ENCODE data around the gene ATP6V1G1. TPM values are rescaled to one million over a fixed set of nuclear protein-coding genes. Genes with fewer than 3 reads are reported as not detected.

The ATP6V1G1 gene
- total and polyA plus RNA-seq, 4 donors = 102 to 213 (median 168) TPM

DNA sequence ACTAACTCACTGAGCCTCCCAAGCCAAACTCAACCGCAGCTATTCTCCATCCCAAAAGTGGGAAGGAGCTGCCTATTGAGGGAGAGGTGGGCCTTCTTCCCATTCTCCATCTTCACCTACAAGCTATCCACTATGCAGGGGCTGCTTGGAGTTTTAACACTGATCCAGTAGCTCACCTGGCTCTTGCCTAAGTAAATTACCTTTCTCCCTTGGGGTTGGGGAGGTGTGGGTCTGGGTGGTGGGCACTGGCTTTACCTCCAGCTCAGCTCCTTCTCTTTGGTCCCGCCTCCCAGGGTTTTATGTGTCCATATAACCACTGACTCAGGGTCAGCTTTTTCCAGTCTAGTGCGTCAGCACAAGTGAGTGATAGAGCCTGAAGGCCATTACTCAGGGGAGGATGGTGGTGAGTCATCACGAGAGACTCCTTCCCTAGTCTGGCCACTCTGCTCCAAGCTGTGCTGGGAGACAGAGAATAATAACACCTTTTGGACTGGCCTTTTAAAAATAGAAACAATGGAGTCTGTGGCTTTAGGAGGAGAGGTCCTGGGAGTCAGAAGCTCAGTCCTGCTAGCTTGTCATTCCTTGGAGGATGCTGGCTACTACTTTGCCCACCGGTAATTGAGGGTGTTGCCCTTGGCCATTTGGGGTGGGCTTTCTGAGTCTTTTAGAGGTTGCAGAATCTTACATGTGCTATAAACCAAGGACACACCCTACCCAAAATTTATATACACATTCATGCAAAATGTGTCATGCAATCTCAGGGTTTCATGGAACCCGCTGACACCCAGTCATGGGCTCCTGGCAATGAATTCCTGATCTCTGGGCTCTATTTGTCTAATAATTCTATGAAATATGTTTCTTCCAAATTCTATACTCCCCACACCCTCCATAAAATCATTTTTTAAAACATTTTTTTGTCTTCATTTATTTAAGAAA is 35.6 kb upstream of the ATP6V1G1 start:
- H3K9me3 ChIP-seq (ENCODE audit: control insufficient read depth in 4 of 4, insufficient read depth in 3 of 4, low read length in 3 of 4) = peaks cover 0 to 3% (median 0%) of the 10 kb centered on the region in 4 donors
- 75 to 86% methylated on average over 6 of the region's 6 CpGs for WGBS, 2 donors
- H3K4me1 ChIP-seq (ENCODE audit: control insufficient read depth in 5 of 5, insufficient read depth in 5 of 5, low read length in 5 of 5) = no peaks in the 10 kb centered on the region
- ATAC-seq (ENCODE audit: insufficient read depth, low FRiP score) (peak; percentile 73), DNase-seq (no peak)
- TF ChIP-seq, protein P1, sequence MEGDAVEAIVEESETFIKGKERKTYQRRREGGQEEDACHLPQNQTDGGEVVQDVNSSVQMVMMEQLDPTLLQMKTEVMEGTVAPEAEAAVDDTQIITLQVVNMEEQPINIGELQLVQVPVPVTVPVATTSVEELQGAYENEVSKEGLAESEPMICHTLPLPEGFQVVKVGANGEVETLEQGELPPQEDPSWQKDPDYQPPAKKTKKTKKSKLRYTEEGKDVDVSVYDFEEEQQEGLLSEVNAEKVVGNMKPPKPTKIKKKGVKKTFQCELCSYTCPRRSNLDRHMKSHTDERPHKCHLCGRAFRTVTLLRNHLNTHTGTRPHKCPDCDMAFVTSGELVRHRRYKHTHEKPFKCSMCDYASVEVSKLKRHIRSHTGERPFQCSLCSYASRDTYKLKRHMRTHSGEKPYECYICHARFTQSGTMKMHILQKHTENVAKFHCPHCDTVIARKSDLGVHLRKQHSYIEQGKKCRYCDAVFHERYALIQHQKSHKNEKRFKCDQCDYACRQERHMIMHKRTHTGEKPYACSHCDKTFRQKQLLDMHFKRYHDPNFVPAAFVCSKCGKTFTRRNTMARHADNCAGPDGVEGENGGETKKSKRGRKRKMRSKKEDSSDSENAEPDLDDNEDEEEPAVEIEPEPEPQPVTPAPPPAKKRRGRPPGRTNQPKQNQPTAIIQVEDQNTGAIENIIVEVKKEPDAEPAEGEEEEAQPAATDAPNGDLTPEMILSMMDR (IDR thresholded peaks at IDR 0.05; ENCODE audit: control extremely low read depth, extremely low read depth) = no peak
- H3K9ac ChIP-seq (ENCODE audit: insufficient read depth in 1 of 2, low read length in 2 of 2) = no peak overlapping the region
- H3K4me3 ChIP-seq = no peak overlapping the region
- peaks cover 0 to 3% (median 0%) of the 10 kb centered on the region in 3 donors for H3K27me3 ChIP-seq (ENCODE audit: control insufficient read depth in 3 of 3, insufficient read depth in 3 of 3, low read length in 2 of 3)
- H3K27ac ChIP-seq (ENCODE audit: low read depth in 1 of 2, low read length in 1 of 2) = no peak overlapping the region
- H3K36me3 ChIP-seq (ENCODE audit: control insufficient read depth in 4 of 4, insufficient read depth in 4 of 4, low read length in 4 of 4) = no peaks in the 10 kb centered on the region

DNA sequence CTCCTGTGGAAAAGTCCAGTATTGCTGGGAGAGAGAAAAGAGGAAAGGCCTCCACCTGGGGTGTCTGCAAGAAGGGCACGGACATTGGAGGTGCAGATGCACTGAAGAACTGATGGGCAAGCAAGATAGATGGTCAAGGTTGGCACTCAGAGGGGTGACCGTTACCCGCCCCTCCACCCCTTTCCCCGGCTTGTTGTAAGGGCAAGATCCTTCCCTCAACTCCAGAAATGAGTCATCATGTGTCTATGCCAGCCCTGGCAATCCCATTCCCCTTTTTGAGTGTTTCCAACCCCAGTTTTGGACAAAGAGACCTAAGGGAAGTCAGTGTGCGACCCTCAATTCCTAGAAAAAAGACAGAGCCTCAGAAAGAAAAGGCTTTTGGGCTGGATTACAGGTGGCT is 34.9 kb upstream of the ATP6V1G1 start:
- Histone ChIP-seq H3K4me3 (no peak overlapping the region), H3K9me3 (ENCODE audit: control insufficient read depth in 4 of 4, insufficient read depth in 3 of 4, low read length in 3 of 4) (peaks cover 0 to 3% (median 0%) of the 10 kb centered on the region in 4 donors), H3K9ac (ENCODE audit: insufficient read depth in 1 of 2, low read length in 2 of 2) (no peak overlapping the region), H3K27ac (ENCODE audit: low read depth in 1 of 2, low read length in 1 of 2) (no peak overlapping the region), H3K36me3 (ENCODE audit: control insufficient read depth in 4 of 4, insufficient read depth in 4 of 4, low read length in 4 of 4) (no peaks in the 10 kb centered on the region), H3K27me3 (ENCODE audit: control insufficient read depth in 3 of 3, insufficient read depth in 3 of 3, low read length in 2 of 3) (peaks cover 0 to 3% (median 0%) of the 10 kb centered on the region in 3 donors), H3K4me1 (ENCODE audit: control insufficient read depth in 5 of 5, insufficient read depth in 5 of 5, low read length in 5 of 5) (no peaks in the 10 kb centered on the region)
- ATAC-seq (ENCODE audit: insufficient read depth, low FRiP score) (no peak), DNase-seq (no peak)
- WGBS, 2 donors = 82 to 94% methylated on average over 5 of the region's 5 CpGs
- TF ChIP-seq, protein P1 (IDR thresholded peaks at IDR 0.05; ENCODE audit: control extremely low read depth, extremely low read depth) = no peak

DNA sequence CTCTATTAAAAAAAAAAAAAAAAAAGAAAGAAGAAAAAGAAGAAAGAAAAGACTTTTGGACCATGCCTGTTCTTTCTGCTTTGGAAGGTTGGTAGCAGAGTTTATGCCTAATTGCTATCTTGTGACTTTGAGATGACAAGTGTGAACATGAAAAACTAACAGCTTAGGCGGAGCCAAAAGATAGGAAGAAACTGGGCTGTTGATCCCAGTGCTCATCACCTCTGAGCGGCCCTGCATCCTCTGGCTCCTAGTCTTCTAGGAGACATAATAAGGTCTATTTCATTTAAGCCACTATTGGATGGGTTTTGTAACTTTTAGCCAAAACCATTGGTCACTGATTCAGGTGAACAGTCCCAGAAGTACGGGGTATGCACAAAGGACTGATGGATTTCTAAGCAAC is 34.4 kb upstream of the ATP6V1G1 start:
- Histone ChIP-seq H3K4me1 (ENCODE audit: control insufficient read depth in 5 of 5, insufficient read depth in 5 of 5, low read length in 5 of 5) (no peaks in the 10 kb centered on the region), H3K9ac (ENCODE audit: insufficient read depth in 1 of 2, low read length in 2 of 2) (no peak overlapping the region), H3K4me3 (no peak overlapping the region), H3K27me3 (ENCODE audit: control insufficient read depth in 3 of 3, insufficient read depth in 3 of 3, low read length in 2 of 3) (peaks cover 0 to 3% (median 0%) of the 10 kb centered on the region in 3 donors), H3K27ac (ENCODE audit: low read depth in 1 of 2, low read length in 1 of 2) (no peak overlapping the region), H3K36me3 (ENCODE audit: control insufficient read depth in 4 of 4, insufficient read depth in 4 of 4, low read length in 4 of 4) (no peaks in the 10 kb centered on the region), H3K9me3 (ENCODE audit: control insufficient read depth in 4 of 4, insufficient read depth in 3 of 4, low read length in 3 of 4) (peaks cover 0 to 3% (median 0%) of the 10 kb centered on the region in 4 donors)
- ATAC-seq (ENCODE audit: insufficient read depth, low FRiP score) (no peak), DNase-seq (no peak)
- TF ChIP-seq, protein P1 (IDR thresholded peaks at IDR 0.05; ENCODE audit: control extremely low read depth, extremely low read depth) = no peak
- 93% methylated on average over 3 of the region's 3 CpGs for WGBS, 2 donors

Measured in lung (tissue), 12 donors.